ENCODE results near the gene NSMCE3.

The NSMCE3 gene

DNA sequence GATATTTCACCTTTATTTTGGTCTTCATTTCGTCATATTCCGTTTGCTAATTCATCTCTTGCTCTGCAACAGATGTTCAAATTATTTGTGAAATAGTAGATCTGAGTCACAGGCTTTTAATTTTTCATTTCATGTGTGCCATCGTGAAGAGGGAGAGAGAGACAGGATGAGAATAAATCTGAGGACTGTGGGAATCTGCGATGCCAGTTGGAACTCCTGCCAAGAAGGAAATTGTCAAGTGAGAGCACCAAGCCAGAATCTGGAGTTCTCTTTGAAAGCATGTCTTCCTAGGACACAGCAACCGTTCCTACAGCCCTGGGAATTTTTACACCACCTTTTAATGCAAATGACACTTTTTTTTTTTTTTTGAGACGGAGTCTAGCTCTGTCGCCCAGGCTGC is 48.8 kb downstream of the NSMCE3 start:
- no peak for DNase-seq

DNA sequence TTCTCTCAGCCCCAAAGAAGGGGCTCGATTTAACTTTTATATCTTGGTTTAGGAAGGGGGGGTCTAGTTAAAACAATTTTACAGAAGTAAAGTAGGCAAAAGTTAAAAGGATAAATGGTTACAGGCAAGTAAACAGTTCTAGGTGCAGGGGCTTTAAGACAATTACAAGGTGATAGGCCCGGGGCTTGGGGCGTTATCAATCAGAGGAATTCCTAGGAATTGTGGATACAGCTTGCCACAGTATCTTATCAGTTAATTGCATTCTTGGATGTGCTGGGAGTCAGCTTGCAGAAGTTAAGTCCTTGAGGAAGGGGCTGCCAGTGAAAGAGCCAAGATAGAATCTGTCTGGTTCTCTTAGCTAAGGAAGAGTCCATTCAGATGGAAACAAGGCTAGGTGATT is 52.7 kb downstream of the NSMCE3 start:
- DNase-seq, result no peak
